ENCODE results near the gene CNTN5. TPM values are rescaled to one million over a fixed set of nuclear protein-coding genes. Genes with fewer than 3 reads are reported as not detected.

The CNTN5 gene
- polyA plus RNA-seq, 1 of the 3 experiments (the other 2 are of a cell fraction), result not detected

DNA sequence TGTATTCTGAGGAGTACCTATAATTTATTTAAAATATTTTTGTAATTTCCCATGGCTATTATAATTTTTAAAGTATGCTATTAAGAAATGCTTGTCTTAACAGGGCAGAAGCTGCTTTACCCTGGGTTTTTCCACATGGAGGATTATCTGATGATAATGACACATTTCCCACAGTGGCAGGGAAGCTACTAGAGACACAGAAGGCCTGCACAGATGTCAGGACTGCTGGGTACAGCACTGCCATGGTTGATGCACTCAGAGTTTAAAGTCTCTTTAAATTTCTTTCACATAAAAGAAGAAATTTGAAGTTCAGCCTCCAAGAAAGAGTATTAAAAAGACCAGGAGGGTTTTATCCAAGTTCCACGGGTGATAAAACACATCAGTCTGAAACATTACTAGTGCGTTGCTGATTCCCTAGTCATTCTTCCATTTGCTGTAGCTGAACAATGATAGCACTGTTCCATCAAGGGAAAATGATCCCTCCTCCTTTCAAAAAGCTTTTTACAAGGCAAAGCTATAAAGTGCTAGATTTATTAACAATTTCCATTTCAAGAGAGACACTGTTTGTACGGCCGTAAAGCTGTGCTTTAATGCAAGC, 363.0 kb downstream of the CNTN5 start (continued):
- TF ChIP-seq, protein P1, sequence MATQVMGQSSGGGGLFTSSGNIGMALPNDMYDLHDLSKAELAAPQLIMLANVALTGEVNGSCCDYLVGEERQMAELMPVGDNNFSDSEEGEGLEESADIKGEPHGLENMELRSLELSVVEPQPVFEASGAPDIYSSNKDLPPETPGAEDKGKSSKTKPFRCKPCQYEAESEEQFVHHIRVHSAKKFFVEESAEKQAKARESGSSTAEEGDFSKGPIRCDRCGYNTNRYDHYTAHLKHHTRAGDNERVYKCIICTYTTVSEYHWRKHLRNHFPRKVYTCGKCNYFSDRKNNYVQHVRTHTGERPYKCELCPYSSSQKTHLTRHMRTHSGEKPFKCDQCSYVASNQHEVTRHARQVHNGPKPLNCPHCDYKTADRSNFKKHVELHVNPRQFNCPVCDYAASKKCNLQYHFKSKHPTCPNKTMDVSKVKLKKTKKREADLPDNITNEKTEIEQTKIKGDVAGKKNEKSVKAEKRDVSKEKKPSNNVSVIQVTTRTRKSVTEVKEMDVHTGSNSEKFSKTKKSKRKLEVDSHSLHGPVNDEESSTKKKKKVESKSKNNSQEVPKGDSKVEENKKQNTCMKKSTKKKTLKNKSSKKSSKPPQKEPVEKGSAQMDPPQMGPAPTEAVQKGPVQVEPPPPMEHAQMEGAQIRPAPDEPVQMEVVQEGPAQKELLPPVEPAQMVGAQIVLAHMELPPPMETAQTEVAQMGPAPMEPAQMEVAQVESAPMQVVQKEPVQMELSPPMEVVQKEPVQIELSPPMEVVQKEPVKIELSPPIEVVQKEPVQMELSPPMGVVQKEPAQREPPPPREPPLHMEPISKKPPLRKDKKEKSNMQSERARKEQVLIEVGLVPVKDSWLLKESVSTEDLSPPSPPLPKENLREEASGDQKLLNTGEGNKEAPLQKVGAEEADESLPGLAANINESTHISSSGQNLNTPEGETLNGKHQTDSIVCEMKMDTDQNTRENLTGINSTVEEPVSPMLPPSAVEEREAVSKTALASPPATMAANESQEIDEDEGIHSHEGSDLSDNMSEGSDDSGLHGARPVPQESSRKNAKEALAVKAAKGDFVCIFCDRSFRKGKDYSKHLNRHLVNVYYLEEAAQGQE (IDR thresholded peaks at IDR 0.05; ENCODE audit: low read depth, low read length), result no peak
- TF ChIP-seq GABPA (IDR thresholded peaks at IDR 0.05; ENCODE audit: low read depth) (no peak), EZH2phosphoT487 (IDR thresholded peaks at IDR 0.05; ENCODE audit: borderline replicate concordance, low read depth) (no peak), GATA2 (CRISPR knock-in tag; IDR thresholded peaks at IDR 0.05) (no peak), FOXJ3 (CRISPR knock-in tag; IDR thresholded peaks at IDR 0.05) (no peak), ELF1 (IDR thresholded peaks at IDR 0.05) (no peak), EP300 (IDR thresholded peaks at IDR 0.05; ENCODE audit: borderline replicate concordance in 1 of 2, low read depth in 1 of 2, low read length in 1 of 2) (no peak)

DNA sequence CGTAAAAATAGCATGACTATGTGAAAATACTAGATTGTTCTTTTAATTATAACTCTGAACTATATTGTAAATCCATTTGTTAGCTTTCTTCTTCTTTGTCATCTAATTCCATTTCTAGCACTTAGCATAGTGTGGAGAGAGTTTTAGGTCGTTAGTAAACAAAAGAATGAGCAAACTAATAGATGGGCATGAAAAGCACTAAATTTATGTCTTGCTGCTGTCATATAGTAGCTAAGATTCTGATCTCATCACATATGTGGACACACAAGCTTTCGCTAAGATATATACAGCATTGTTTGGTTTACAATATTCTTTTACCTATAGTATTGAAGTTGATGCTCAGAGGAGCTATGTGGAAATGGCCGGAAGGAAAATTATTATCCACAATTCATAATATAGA, 370.5 kb downstream of the CNTN5 start:
- Histone ChIP-seq H3K9ac (no peak overlapping the region), H3K4me3 (ENCODE audit: low read depth in 2 of 2, low read length in 1 of 2) (no peak overlapping the region), H3K4me1 (ENCODE audit: control insufficient read depth in 1 of 2, insufficient read depth in 2 of 2, low read depth in 1 of 2, low read length in 1 of 2) (no peaks in the 10 kb centered on the region), H3K9me2 (no peaks in the 10 kb centered on the region; the same call in 1 of the 2 replicates), H3K4me2 (no peak overlapping the region), H4K20me1 (ENCODE audit: insufficient read depth) (no peaks in the 10 kb centered on the region), H3F3A (replicated peaks; ENCODE audit: insufficient read depth) (no peaks in the 10 kb centered on the region), H3K27ac (ENCODE audit: low read depth in 2 of 2, low read length in 1 of 2) (no peak overlapping the region), H3K36me3 (replicated peaks in 1 of 2; ENCODE audit: control insufficient read depth in 1 of 2, insufficient read depth in 2 of 2, low read length in 1 of 2) (no peaks in the 10 kb centered on the region), H3K9me3 (no peaks in the 10 kb centered on the region), H2AFZ (ENCODE audit: low read depth) (no peak overlapping the region), H3K79me2 (ENCODE audit: insufficient read depth) (no peaks in the 10 kb centered on the region), H3K27me3 (ENCODE audit: insufficient read depth) (no peaks in the 10 kb centered on the region; the same call in 1 of the 2 replicates)
- 11% methylated on average over 4 of the region's 4 CpGs for WGBS (ENCODE audit: low lambda C conversion rate)
- TF ChIP-seq GATA2 (CRISPR knock-in tag; IDR thresholded peaks at IDR 0.05) (no peak), RFX5 (IDR thresholded peaks at IDR 0.05; ENCODE audit: low read length) (no peak)
- TF ChIP-seq, protein P2, sequence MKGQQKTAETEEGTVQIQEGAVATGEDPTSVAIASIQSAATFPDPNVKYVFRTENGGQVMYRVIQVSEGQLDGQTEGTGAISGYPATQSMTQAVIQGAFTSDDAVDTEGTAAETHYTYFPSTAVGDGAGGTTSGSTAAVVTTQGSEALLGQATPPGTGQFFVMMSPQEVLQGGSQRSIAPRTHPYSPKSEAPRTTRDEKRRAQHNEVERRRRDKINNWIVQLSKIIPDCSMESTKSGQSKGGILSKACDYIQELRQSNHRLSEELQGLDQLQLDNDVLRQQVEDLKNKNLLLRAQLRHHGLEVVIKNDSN (IDR thresholded peaks at IDR 0.05; ENCODE audit: borderline replicate concordance, low read depth), result no peak
- CTCF ChIA-PET, result no interaction called here
- no peak for DNase-seq
- POLR2A ChIA-PET, result no interaction called here

DNA sequence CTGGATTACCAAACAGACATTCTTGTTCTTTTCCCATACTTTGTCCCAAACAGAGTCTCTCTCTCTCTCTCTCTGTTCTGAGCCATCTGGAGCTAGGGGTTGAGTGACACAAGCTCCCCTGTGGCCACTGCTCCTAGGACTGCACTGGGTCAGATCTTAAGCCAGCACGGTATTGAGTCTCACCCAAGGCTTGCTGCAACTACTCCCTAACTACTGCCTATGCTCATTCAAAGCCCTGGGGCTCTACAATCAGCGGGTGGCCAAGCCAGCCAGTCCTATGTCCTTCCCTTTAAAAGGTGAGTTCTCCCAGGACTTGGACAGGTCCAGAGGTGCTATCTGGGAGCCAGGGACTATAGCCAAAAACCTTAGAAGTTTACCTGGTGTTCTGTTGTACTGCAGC, 385.6 kb downstream of the CNTN5 start:
- ChIA-PET POLR2A (no interaction called here), CTCF (no interaction called here)
- Histone ChIP-seq H3K79me2 (ENCODE audit: insufficient read depth) (no peaks in the 10 kb centered on the region), H4K20me1 (ENCODE audit: insufficient read depth) (no peaks in the 10 kb centered on the region), H3K9me3 (no peaks in the 10 kb centered on the region), H3K27me3 (ENCODE audit: insufficient read depth) (no peaks in the 10 kb centered on the region; the same call in 1 of the 2 replicates), H3K9ac (no peak overlapping the region), H3K27ac (ENCODE audit: low read depth in 2 of 2, low read length in 1 of 2) (no peak overlapping the region), H3K4me1 (ENCODE audit: control insufficient read depth in 1 of 2, insufficient read depth in 2 of 2, low read depth in 1 of 2, low read length in 1 of 2) (no peaks in the 10 kb centered on the region), H3F3A (replicated peaks; ENCODE audit: insufficient read depth) (no peaks in the 10 kb centered on the region), H3K36me3 (replicated peaks in 1 of 2; ENCODE audit: control insufficient read depth in 1 of 2, insufficient read depth in 2 of 2, low read length in 1 of 2) (no peaks in the 10 kb centered on the region), H3K4me2 (no peak overlapping the region), H3K9me2 (no peaks in the 10 kb centered on the region), H2AFZ (ENCODE audit: low read depth) (no peak overlapping the region), H3K4me3 (ENCODE audit: low read depth in 2 of 2, low read length in 1 of 2) (no peak overlapping the region)
- 0% methylated on average over 2 of the region's 2 CpGs for WGBS (ENCODE audit: low lambda C conversion rate)
- DNase-seq, result no peak
- TF ChIP-seq, protein P2 (IDR thresholded peaks at IDR 0.05; ENCODE audit: borderline replicate concordance, low read depth), result no peak
- TF ChIP-seq RFX5 (IDR thresholded peaks at IDR 0.05; ENCODE audit: low read length) (no peak), FOSL2 (IDR thresholded peaks at IDR 0.05; ENCODE audit: borderline replicate concordance, low read depth) (no peak), POLR2AphosphoS5 (IDR thresholded peaks at IDR 0.05; ENCODE audit: low read depth, low read length) (no peak), RCOR1 (IDR thresholded peaks at IDR 0.05; ENCODE audit: low read length) (no peak), TAF1 (IDR thresholded peaks at IDR 0.05; ENCODE audit: borderline replicate concordance, low read depth, low read length) (no peak), JUND (IDR thresholded peaks at IDR 0.05) (no peak), SMC3 (IDR thresholded peaks at IDR 0.05; ENCODE audit: low read depth, low read length) (no peak), CHD2 (IDR thresholded peaks at IDR 0.05; ENCODE audit: low read length, partially characterized antibody) (no peak)
- TF ChIP-seq, protein P1 (IDR thresholded peaks at IDR 0.05; ENCODE audit: low read depth, low read length), result no peak

Measured in SK-N-SH (cell line).